Measurements from ENCODE around the gene BRMS1. TPM values are rescaled to one million over a fixed set of nuclear protein-coding genes. Genes with fewer than 3 reads are reported as not detected.

Gene BRMS1
- total RNA-seq, 1 donor from 2014 or later: 32.1 TPM

DNA sequence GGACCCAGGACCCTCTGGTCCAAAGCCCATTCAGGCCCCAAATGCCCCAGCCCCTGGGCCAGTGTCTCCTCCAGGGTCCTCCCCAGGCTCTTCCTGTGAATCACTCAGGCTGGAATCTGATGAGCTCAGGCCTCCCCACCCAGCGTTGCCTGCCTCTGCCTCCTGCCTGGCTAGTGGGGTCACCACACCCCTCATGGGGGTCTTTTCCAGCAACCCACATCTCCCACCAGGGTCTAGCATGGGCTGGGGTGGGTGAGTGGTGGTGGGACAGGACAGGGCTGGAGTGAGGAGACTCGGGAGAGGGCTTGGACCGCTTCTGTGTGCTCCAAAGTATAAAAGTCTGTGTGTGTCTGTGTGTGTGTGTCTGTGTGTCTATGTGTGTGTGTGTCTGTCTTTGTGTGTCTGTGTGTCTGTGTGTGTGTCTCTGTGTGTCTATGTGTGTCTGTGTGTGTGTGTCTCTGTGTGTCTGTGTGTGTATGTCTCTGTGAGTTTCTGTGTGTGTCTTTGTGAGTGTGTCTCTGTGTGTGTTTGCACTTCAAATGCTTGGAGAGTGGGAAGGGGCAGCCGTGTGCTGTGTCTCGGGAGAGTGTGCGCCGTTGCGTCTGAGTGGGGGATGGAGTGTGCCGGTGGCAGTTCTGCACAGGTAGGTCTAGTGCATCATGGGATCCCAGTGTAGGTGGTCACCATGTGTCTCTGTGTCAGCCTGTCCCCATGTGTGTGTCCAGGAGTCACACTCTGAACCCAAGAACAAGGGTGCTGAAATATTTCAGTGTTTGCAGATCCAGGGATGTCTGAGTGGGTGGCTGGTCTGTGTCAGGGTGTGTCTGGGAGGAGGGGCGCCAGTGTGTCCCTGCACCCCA, 17.5 kb downstream of the BRMS1 start:
- Histone ChIP-seq H3K4me3 (no peak overlapping the region), H3K27ac (no peak overlapping the region), H3K4me1 (peaks cover 21% of the 10 kb centered on the region), H3K27me3 (no peaks in the 10 kb centered on the region), H3K36me3 (peaks cover 4% of the 10 kb centered on the region), H3K9me3 (no peaks in the 10 kb centered on the region)
- intact Hi-C loops (cut with DNase I): no loop called here
- no peak for ATAC-seq
- TF ChIP-seq, protein P1, sequence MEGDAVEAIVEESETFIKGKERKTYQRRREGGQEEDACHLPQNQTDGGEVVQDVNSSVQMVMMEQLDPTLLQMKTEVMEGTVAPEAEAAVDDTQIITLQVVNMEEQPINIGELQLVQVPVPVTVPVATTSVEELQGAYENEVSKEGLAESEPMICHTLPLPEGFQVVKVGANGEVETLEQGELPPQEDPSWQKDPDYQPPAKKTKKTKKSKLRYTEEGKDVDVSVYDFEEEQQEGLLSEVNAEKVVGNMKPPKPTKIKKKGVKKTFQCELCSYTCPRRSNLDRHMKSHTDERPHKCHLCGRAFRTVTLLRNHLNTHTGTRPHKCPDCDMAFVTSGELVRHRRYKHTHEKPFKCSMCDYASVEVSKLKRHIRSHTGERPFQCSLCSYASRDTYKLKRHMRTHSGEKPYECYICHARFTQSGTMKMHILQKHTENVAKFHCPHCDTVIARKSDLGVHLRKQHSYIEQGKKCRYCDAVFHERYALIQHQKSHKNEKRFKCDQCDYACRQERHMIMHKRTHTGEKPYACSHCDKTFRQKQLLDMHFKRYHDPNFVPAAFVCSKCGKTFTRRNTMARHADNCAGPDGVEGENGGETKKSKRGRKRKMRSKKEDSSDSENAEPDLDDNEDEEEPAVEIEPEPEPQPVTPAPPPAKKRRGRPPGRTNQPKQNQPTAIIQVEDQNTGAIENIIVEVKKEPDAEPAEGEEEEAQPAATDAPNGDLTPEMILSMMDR (IDR thresholded peaks at IDR 0.05): no peak
- DNase-seq: no peak

DNA sequence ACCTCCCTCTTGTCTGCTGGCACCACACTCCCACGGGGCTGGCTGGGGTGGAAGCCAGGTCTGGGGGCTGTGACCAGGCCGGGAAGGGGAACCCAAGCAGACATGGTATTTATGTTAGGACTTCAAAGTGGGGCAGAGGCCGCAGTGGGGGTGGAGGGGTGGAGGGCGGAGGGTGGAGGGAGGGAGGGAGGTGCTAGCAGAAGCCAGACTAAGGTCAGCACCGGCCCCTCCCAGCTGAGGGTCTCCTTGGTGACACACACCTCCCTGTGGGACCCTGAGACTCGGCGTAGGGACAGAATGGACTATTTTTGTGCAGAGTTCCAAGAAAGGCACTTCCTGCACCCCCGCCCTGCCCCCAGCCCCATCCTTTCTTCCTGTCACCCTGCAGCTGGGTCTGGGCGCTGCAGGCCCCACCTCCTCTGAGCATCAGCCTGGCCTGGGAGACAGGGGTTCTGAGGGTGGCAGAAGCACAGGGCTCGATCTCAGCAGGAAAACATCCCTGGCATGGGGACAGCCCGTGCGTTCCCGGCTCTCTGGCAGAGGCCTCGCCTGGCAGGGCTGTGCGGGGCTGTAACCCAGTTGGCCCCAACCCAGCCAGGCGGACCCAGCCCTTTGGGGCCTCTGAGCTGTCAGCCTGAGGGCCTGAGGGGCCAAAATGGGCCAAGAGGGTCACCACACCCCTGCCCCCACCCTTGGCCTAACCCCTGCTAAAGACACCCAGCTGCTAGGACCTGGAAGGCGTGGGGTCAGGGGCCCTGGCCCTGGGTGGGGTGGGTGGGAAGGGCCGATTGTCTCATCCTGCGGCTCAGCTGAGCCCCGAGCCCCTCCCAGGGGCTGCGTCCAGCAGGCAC, 18.4 kb downstream of the BRMS1 start:
- intact Hi-C loops (cut with DNase I): no loop called here
- no peaks in the 10 kb centered on the region for H3K36me3 ChIP-seq
- H3K4me3 ChIP-seq: no peak overlapping the region
- DNase-seq: no peak
- H3K27ac ChIP-seq: no peak overlapping the region
- H3K27me3 ChIP-seq: no peaks in the 10 kb centered on the region
- ATAC-seq: no peak
- TF ChIP-seq, protein P1 (IDR thresholded peaks at IDR 0.05): no peak
- H3K4me1 ChIP-seq: peaks cover 21% of the 10 kb centered on the region
- H3K9me3 ChIP-seq: no peaks in the 10 kb centered on the region

DNA sequence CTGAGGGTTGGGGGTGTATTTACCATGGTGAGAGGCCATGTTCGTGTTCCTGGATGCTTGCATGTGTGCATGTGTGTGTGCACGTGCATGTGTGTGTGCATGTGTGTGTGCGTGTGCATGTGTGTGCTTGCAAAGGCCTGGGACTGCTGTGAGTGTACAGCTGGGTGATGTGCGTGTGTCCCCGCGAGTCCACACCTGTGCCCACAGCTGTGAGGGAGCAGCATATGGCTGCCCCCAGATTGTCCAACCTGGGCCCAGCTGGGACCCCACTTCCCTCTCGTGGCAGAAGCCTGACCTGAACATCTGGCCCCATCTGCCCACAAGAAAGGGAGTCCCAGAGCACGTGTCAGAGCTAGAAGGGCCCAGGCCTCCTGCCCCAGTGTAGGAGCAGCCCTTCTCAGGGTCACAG, 19.6 kb downstream of the BRMS1 start:
- intact Hi-C loops (cut with DNase I): no loop called here
- TF ChIP-seq, protein P1 (IDR thresholded peaks at IDR 0.05): no peak
- H3K27me3 ChIP-seq: no peaks in the 10 kb centered on the region
- no peak for DNase-seq
- no peak for ATAC-seq
- no peak overlapping the region for H3K4me3 ChIP-seq
- H3K27ac ChIP-seq: no peak overlapping the region
- no peaks in the 10 kb centered on the region for H3K36me3 ChIP-seq
- no peaks in the 10 kb centered on the region for H3K9me3 ChIP-seq
- peaks cover 21% of the 10 kb centered on the region for H3K4me1 ChIP-seq

DNA sequence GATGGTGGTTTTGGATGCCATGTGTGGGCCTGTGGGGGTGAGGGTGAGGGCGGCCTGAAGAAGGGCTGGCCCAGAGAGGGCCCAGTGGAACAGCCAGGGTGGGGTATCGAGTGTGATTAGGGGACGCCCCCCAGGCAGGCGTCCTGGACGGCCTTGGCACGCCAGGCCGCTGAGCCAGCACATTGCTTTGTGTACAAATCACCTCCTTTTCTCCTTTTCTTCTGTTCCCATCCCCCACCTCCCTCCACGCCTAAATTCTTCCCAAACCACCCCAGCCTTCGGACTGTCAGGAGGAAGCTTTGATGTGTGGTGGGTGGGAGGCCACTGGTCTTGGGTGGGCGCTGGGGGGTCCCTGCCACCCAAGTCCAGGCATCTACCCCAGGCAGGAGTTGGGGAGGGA, 20.2 kb downstream of the BRMS1 start:
- no peak for ATAC-seq
- Histone ChIP-seq H3K9me3 (no peaks in the 10 kb centered on the region), H3K27ac (no peak overlapping the region), H3K4me3 (no peak overlapping the region), H3K4me1 (peaks cover 21% of the 10 kb centered on the region), H3K27me3 (no peaks in the 10 kb centered on the region), H3K36me3 (no peaks in the 10 kb centered on the region)
- no peak for DNase-seq
- intact Hi-C loops (cut with DNase I): no loop called here
- TF ChIP-seq, protein P1 (IDR thresholded peaks at IDR 0.05): no peak

DNA sequence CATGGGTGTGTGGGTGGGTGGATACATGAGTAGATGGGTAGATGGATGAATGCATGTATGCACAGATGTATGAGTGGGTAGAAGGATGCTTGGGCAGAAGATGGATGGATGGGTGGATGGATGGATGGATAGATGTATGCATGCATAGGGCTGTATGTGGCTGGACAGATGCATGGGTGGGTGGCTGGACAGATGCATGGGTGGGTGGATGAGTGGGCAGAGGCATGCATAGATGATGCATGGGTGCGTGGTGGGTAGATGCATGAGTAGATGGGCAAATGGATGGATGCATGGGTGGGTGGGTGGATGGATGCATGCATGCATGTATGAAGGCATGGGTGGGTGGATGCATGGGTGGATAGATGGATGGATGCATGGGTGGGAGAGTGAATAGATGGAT, 21.2 kb downstream of the BRMS1 start:
- Histone ChIP-seq H3K36me3 (no peaks in the 10 kb centered on the region), H3K9me3 (no peaks in the 10 kb centered on the region), H3K27ac (no peak overlapping the region), H3K27me3 (no peaks in the 10 kb centered on the region), H3K4me3 (no peak overlapping the region), H3K4me1 (peaks cover 20% of the 10 kb centered on the region)
- ATAC-seq (no peak), DNase-seq (no peak)
- intact Hi-C loops (cut with DNase I): no loop called here
- TF ChIP-seq, protein P1 (IDR thresholded peaks at IDR 0.05): no peak

All from upper lobe of right lung (tissue), 1 donor.